Neural cell (in vitro differentiated cells): ENCODE data around the gene TTC34.

Experiments
- EZH2 ChIP-seq: fragments of 200-600, 300-800 bp; shearing (Covaris generic), sonication (generic); IDR thresholded peaks from 2 replicates; pipeline ENCODE4 v1.6.1; 2014; ENCODE audit warnings: antibody characterized with exemption, low read length, borderline replicate concordance, mild to moderate bottlenecking; ENCODE audit not compliant: insufficient read depth, poor library complexity, severe bottlenecking
- POLR2AphosphoS5 ChIP-seq: IDR thresholded peaks from 2 replicates; pipeline ENCODE4 v1.6.1; 2012
- TF ChIP-seq, protein P1 (sequence below): fragments of 450-650 bp; IDR thresholded peaks from 2 replicates; pipeline ENCODE4 v1.5.1; 2014; ENCODE audit warnings: antibody characterized with exemption, mild to moderate bottlenecking, moderate library complexity; ENCODE audit not compliant: poor library complexity, severe bottlenecking
- TF ChIP-seq, protein P2 (sequence below): IDR thresholded peaks from 2 replicates; pipeline ENCODE4 v1.6.1; 2012; ENCODE audit warnings: borderline replicate concordance

DNA sequence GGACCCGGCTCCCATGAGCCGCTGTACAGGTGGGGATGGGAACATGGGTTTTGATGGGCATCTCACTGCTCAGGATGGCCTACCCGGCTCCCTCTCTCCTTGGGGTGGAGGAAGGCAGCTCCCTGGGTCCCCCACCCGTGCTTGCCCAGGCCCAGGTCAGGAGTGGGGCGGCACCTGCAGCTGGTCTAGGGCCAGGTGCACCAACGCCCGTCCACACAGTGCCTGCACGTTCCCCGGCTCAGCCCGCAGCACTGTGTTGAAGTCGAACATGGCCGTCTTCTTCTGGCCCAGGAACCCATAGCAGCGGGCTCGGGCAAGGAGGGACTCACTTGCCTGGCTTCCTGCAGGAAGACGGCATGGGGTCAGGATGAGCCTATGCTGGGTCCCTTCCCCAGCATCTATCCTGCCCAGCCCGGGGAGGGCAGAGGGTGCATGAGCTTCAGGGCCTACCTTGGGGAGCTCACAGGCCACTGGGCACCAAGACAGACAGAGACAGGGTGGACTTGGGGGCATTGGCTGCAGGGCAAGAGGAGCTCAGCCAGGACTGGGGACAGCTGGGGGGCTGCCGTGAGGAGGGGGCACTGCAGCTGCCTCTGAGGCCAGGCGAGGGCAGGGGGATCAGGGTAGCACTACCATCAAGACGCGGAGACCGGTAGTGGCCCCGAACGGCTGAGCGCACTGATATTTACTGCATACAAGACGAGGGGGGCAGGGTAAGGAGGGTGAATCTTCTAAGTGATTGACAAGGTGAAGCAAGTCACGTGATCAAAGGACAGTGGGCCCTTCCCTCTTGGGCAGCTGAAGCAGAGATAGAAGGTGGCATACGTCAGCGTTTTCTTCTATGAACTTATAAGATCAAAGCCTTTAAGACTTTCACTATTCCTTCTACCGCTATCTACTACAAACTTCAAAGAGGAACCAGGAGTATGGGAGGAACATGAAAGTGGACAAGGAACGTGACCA is 17.8 kb downstream of the TTC34 start:
- TF ChIP-seq, protein P1, sequence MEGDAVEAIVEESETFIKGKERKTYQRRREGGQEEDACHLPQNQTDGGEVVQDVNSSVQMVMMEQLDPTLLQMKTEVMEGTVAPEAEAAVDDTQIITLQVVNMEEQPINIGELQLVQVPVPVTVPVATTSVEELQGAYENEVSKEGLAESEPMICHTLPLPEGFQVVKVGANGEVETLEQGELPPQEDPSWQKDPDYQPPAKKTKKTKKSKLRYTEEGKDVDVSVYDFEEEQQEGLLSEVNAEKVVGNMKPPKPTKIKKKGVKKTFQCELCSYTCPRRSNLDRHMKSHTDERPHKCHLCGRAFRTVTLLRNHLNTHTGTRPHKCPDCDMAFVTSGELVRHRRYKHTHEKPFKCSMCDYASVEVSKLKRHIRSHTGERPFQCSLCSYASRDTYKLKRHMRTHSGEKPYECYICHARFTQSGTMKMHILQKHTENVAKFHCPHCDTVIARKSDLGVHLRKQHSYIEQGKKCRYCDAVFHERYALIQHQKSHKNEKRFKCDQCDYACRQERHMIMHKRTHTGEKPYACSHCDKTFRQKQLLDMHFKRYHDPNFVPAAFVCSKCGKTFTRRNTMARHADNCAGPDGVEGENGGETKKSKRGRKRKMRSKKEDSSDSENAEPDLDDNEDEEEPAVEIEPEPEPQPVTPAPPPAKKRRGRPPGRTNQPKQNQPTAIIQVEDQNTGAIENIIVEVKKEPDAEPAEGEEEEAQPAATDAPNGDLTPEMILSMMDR = no peak
- TF ChIP-seq POLR2AphosphoS5 (no peak), EZH2 (no peak)
- TF ChIP-seq, protein P2, sequence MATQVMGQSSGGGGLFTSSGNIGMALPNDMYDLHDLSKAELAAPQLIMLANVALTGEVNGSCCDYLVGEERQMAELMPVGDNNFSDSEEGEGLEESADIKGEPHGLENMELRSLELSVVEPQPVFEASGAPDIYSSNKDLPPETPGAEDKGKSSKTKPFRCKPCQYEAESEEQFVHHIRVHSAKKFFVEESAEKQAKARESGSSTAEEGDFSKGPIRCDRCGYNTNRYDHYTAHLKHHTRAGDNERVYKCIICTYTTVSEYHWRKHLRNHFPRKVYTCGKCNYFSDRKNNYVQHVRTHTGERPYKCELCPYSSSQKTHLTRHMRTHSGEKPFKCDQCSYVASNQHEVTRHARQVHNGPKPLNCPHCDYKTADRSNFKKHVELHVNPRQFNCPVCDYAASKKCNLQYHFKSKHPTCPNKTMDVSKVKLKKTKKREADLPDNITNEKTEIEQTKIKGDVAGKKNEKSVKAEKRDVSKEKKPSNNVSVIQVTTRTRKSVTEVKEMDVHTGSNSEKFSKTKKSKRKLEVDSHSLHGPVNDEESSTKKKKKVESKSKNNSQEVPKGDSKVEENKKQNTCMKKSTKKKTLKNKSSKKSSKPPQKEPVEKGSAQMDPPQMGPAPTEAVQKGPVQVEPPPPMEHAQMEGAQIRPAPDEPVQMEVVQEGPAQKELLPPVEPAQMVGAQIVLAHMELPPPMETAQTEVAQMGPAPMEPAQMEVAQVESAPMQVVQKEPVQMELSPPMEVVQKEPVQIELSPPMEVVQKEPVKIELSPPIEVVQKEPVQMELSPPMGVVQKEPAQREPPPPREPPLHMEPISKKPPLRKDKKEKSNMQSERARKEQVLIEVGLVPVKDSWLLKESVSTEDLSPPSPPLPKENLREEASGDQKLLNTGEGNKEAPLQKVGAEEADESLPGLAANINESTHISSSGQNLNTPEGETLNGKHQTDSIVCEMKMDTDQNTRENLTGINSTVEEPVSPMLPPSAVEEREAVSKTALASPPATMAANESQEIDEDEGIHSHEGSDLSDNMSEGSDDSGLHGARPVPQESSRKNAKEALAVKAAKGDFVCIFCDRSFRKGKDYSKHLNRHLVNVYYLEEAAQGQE = no peak
